Neural progenitor cell (in vitro differentiated cells): ENCODE measurements around the gene SCGB2A2. TPM values are rescaled to one million over a fixed set of nuclear protein-coding genes. Genes with fewer than 3 reads are reported as not detected.

Experiments
- DNase-seq: peaks from one replicate; pipeline ENCODE4 v3.0.0-alpha.2; 2016; ENCODE audit warnings: low spot score
- H2AFZ ChIP-seq: fragments of 200-600 bp; sonication (generic); replicated peaks from 2 replicates; pipeline ENCODE4 v1.6.1; 2016; ENCODE audit warnings: antibody characterized with exemption
- H3F3A ChIP-seq: fragments of 200-600 bp; sonication (generic); 2 replicates; pipeline ENCODE4 v1.6.1; 2016; ENCODE audit warnings: antibody characterized with exemption, low read depth
- H3K27ac ChIP-seq: fragments of 200-600 bp; sonication (generic); 2 replicates; pipeline ENCODE4 v1.5.1; 2016; ENCODE audit warnings: mild to moderate bottlenecking
- H3K27me3 ChIP-seq: fragments of 200-600 bp; sonication (generic); 2 replicates; pipeline ENCODE4 v1.6.1; 2016; ENCODE audit warnings: mild to moderate bottlenecking, moderate library complexity
- H3K36me3 ChIP-seq: fragments of 200-600 bp; sonication (generic); 2 replicates; pipeline ENCODE4 v1.5.1; 2016
- H3K4me1 ChIP-seq: fragments of 200-600 bp; sonication (generic); 2 replicates; pipeline ENCODE4 v1.6.1; 2016; ENCODE audit warnings: mixed run types
- H3K4me2 ChIP-seq: fragments of 200-600 bp; sonication (generic); 2 replicates; pipeline ENCODE4 v1.6.1; 2016
- H3K4me3 ChIP-seq: fragments of 200-600 bp; sonication (generic); 2 replicates; pipeline ENCODE4 v1.5.1; 2016
- H3K79me2 ChIP-seq: fragments of 200-600 bp; sonication (generic); 2 replicates; pipeline ENCODE4 v1.6.1; 2016; ENCODE audit warnings: low read depth
- H3K9ac ChIP-seq: fragments of 200-600 bp; sonication (generic); 2 replicates; pipeline ENCODE4 v1.6.1; 2016
- H3K9me3 ChIP-seq: fragments of 200-600 bp; sonication (generic); 2 replicates; pipeline ENCODE4 v1.5.1; 2016; ENCODE audit warnings: low read depth
- H4K20me1 ChIP-seq: fragments of 200-600 bp; sonication (generic); 2 replicates; pipeline ENCODE4 v1.6.1; 2016; ENCODE audit warnings: low read depth
- H3K27ac Mint-ChIP-seq: 3 replicates; pipeline ENCODE4 v1.8.0; 2021; ENCODE audit warnings: mixed read lengths
- H3K27me3 Mint-ChIP-seq: 2 replicates; pipeline ENCODE4 v1.8.0; 2022; ENCODE audit warnings: low read depth, mild to moderate bottlenecking, inconsistent platforms, moderate library complexity, mixed read lengths; ENCODE audit not compliant: insufficient read depth
- H3K36me3 Mint-ChIP-seq: 3 replicates; pipeline ENCODE4 v1.8.0; 2021; ENCODE audit warnings: mixed read lengths
- H3K4me1 Mint-ChIP-seq: 3 replicates; pipeline ENCODE4 v1.8.0; 2021; ENCODE audit warnings: mixed read lengths
- H3K4me3 Mint-ChIP-seq: 3 replicates; pipeline ENCODE4 v1.8.0; 2021; ENCODE audit warnings: mild to moderate bottlenecking, moderate library complexity, mixed read lengths
- H3K9me3 Mint-ChIP-seq: 3 replicates; pipeline ENCODE4 v1.8.0; 2020; ENCODE audit warnings: mixed read lengths
- CTCF ChIP-seq: fragments of 200-600 bp; sonication (generic); IDR thresholded peaks from 2 replicates; pipeline ENCODE4 v1.5.1; 2017; ENCODE audit warnings: antibody characterized with exemption, mild to moderate bottlenecking
- EZH2 ChIP-seq: fragments of 200-600 bp; sonication (generic); IDR thresholded peaks from 2 replicates; pipeline ENCODE4 v1.6.1; 2017; ENCODE audit warnings: antibody characterized with exemption, mild to moderate bottlenecking, moderate library complexity
- EZH2phosphoT487 ChIP-seq: fragments of 200-600 bp; sonication (generic); IDR thresholded peaks from 2 replicates; pipeline ENCODE4 v1.6.1; 2017; ENCODE audit warnings: antibody characterized with exemption
- total RNA-seq: library from RNA; depleted of rRNA; stranded (reverse); fragments of >200 nt; gene quantifications from 2 replicates; pipeline ENCODE4 v1.2.3, GENCODE V29; 2015; ENCODE audit warnings: low replicate concordance

Gene SCGB2A2
- total RNA-seq, 1 donor from 2014 or later = not detected

- H3K27me3 Mint-ChIP-seq = peaks cover 7% of the 10 kb centered on the region
- H3K36me3 Mint-ChIP-seq = no peaks in the 10 kb centered on the region
- TF ChIP-seq EZH2 (no peak), CTCF (no peak), EZH2phosphoT487 (no peak)
- Histone ChIP-seq H3K27me3 (no peaks in the 10 kb centered on the region), H3K27ac (no peak overlapping the region), H4K20me1 (no peaks in the 10 kb centered on the region), H3F3A (no peaks in the 10 kb centered on the region), H3K4me1 (no peaks in the 10 kb centered on the region), H3K79me2 (no peaks in the 10 kb centered on the region), H3K9me3 (no peaks in the 10 kb centered on the region), H2AFZ (no peak overlapping the region), H3K36me3 (no peaks in the 10 kb centered on the region), H3K4me2 (no peak overlapping the region), H3K4me3 (no peak overlapping the region), H3K9ac (no peak overlapping the region)
- no peak overlapping the region for H3K4me3 Mint-ChIP-seq
- no peak overlapping the region for H3K27ac Mint-ChIP-seq
- no peaks in the 10 kb centered on the region for H3K9me3 Mint-ChIP-seq
- H3K4me1 Mint-ChIP-seq = peaks cover 5% of the 10 kb centered on the region
- no peak for DNase-seq
These were observed 31.8 kb upstream of the SCGB2A2 start for GRCh38 chr11:62238151-62238550.

GRCh38 chr11:62241095-62241494 lies 28.9 kb upstream of the SCGB2A2 start:
- Mint-ChIP-seq H3K9me3 (no peaks in the 10 kb centered on the region), H3K36me3 (no peaks in the 10 kb centered on the region), H3K4me3 (no peak overlapping the region), H3K27me3 (peaks cover 15% of the 10 kb centered on the region), H3K27ac (no peak overlapping the region), H3K4me1 (peaks cover 5% of the 10 kb centered on the region)
- Histone ChIP-seq H3F3A (no peaks in the 10 kb centered on the region), H3K4me2 (no peak overlapping the region), H3K79me2 (no peaks in the 10 kb centered on the region), H3K4me3 (no peak overlapping the region), H3K36me3 (no peaks in the 10 kb centered on the region), H3K4me1 (no peaks in the 10 kb centered on the region), H3K27ac (no peak overlapping the region), H3K9ac (no peak overlapping the region), H2AFZ (no peak overlapping the region), H3K9me3 (no peaks in the 10 kb centered on the region), H4K20me1 (peaks cover 5% of the 10 kb centered on the region), H3K27me3 (no peaks in the 10 kb centered on the region)
- DNase-seq = no peak
- TF ChIP-seq CTCF = no peak
- TF ChIP-seq EZH2 = no peak
- no peak for TF ChIP-seq EZH2phosphoT487

GRCh38 chr11:62242021-62242420 lies 27.9 kb upstream of the SCGB2A2 start, which contains the start of gene SCGB1D2:
Gene SCGB1D2, plus strand, starts transcription at chr11:62242239. Its CDS starts 69 bp downstream, at chr11:62242308.
- TF ChIP-seq EZH2 (no peak), EZH2phosphoT487 (no peak)
- peaks cover 5% of the 10 kb centered on the region for H3K4me1 Mint-ChIP-seq
- peak; percentile 15 for DNase-seq

GRCh38 chr11:62245271-62245753 lies 24.6 kb upstream of the SCGB2A2 start:
- Histone ChIP-seq H3K4me2 (no peak overlapping the region), H3F3A (no peaks in the 10 kb centered on the region), H3K4me1 (no peaks in the 10 kb centered on the region), H3K9me3 (no peaks in the 10 kb centered on the region), H3K36me3 (no peaks in the 10 kb centered on the region), H3K9ac (no peak overlapping the region), H3K4me3 (no peak overlapping the region), H2AFZ (no peak overlapping the region), H4K20me1 (peaks cover 5% of the 10 kb centered on the region), H3K27ac (no peak overlapping the region), H3K79me2 (no peaks in the 10 kb centered on the region), H3K27me3 (no peaks in the 10 kb centered on the region)
- Mint-ChIP-seq H3K36me3 (no peaks in the 10 kb centered on the region), H3K4me3 (no peak overlapping the region), H3K9me3 (peaks cover 4% of the 10 kb centered on the region), H3K27me3 (peaks cover 14% of the 10 kb centered on the region), H3K27ac (no peak overlapping the region), H3K4me1 (peaks cover 5% of the 10 kb centered on the region)
- no peak for TF ChIP-seq EZH2
- TF ChIP-seq CTCF = peak; percentile 62
- DNase-seq = peak; percentile 72

More at GRCh38 chr11:62242021-62242420, 27.9 kb upstream of the SCGB2A2 start, which contains the start of gene SCGB1D2:
- no peak within 1 kb of the TSS for H3K4me3 ChIP-seq
- no peak within 1 kb of the TSS for H3K4me3 Mint-ChIP-seq
- H3K27ac ChIP-seq = no peak within 1 kb of the TSS
- peaks cover 5% of the 10 kb centered on the region for H4K20me1 ChIP-seq
- H3K4me1 ChIP-seq = no peaks in the 10 kb centered on the region
- H3K9me3 Mint-ChIP-seq = no peaks in the 10 kb centered on the region
- no peak within 1 kb of the TSS for H3K27ac Mint-ChIP-seq
- H3K36me3 ChIP-seq = no peaks in the 10 kb centered on the region
- H2AFZ ChIP-seq = no peak within 1 kb of the TSS
- H3K4me2 ChIP-seq = no peak within 1 kb of the TSS
- H3K27me3 Mint-ChIP-seq = peaks cover 19% of the 10 kb centered on the region
- H3K9me3 ChIP-seq = no peaks in the 10 kb centered on the region
- no peaks in the 10 kb centered on the region for H3K79me2 ChIP-seq
- no peaks in the 10 kb centered on the region for H3K36me3 Mint-ChIP-seq
- no peaks in the 10 kb centered on the region for H3F3A ChIP-seq
- H3K9ac ChIP-seq = no peak within 1 kb of the TSS
- no peaks in the 10 kb centered on the region for H3K27me3 ChIP-seq
